DND-41 (cell line): ENCODE results near the gene PLCL1.

ENCODE experiments used
- ATAC-seq: fragments of 200-7000 bp; cut with Tn5 transposase; 3 replicates; pipeline ENCODE4 v1.9.1; 2021; ENCODE audit warnings: low read depth; ENCODE audit not compliant: insufficient read depth
- DNase-seq: peaks from one replicate; pipeline ENCODE4 v3.0.0-alpha.2; 2020
- H2AFZ ChIP-seq: 2 replicates; pipeline ENCODE4 v1.6.0; 2012; ENCODE audit warnings: low read depth, low read length
- H3K27ac ChIP-seq: 2 replicates; pipeline ENCODE4 v1.5.1; 2012; ENCODE audit warnings: low read length, inconsistent platforms
- H3K27me3 ChIP-seq: fragments of 200-600 bp; sonication (generic); 2 replicates; pipeline ENCODE4 v1.6.0; 2012; ENCODE audit warnings: low read length, mild to moderate bottlenecking, inconsistent platforms; ENCODE audit not compliant: insufficient read depth, poor library complexity
- H3K36me3 ChIP-seq: 2 replicates; pipeline ENCODE4 v1.5.1; 2012; ENCODE audit warnings: low read length, inconsistent platforms; ENCODE audit not compliant: insufficient read depth
- H3K4me1 ChIP-seq: 2 replicates; pipeline ENCODE4 v1.5.1; 2012; ENCODE audit warnings: mild to moderate bottlenecking, low read length; ENCODE audit not compliant: insufficient read depth
- H3K4me2 ChIP-seq: 2 replicates; pipeline ENCODE4 v1.6.0; 2012; ENCODE audit warnings: mild to moderate bottlenecking, moderate library complexity, low read length, inconsistent platforms; ENCODE audit not compliant: insufficient read depth
- H3K4me3 ChIP-seq, 2 experiments: fragments of 200-600 bp in 1 of 2; shearing (Covaris generic) in 1 of 2; 2 replicates each; pipeline ENCODE4 v1.5.1; 2012 to 2016; ENCODE audit warnings: inconsistent platforms in 2 of 2, low read length in 2 of 2, mild to moderate bottlenecking in 2 of 2, low read depth in 1 of 2, moderate library complexity in 1 of 2
- H3K79me2 ChIP-seq: 2 replicates; pipeline ENCODE4 v1.6.0; 2012; ENCODE audit warnings: low read length, inconsistent platforms; ENCODE audit not compliant: insufficient read depth
- H3K9ac ChIP-seq: 2 replicates; pipeline ENCODE4 v1.6.0; 2012; ENCODE audit warnings: low read depth, mild to moderate bottlenecking, inconsistent platforms, low read length, moderate library complexity
- H3K9me3 ChIP-seq: 2 replicates; pipeline ENCODE4 v1.5.1; 2012; ENCODE audit warnings: low read length, moderate library complexity, mild to moderate bottlenecking, inconsistent platforms; ENCODE audit not compliant: insufficient read depth, severe bottlenecking
- H4K20me1 ChIP-seq: 2 replicates; pipeline ENCODE4 v1.6.0; 2012; ENCODE audit warnings: low read length; ENCODE audit not compliant: insufficient read depth
- CTCF ChIP-seq: IDR thresholded peaks from 2 replicates; pipeline ENCODE4 v1.5.1; 2012; ENCODE audit warnings: borderline replicate concordance, low read length, moderate library complexity, mild to moderate bottlenecking; ENCODE audit not compliant: poor library complexity, severe bottlenecking; ENCODE audit errors: extremely low read depth
- EZH2 ChIP-seq: IDR thresholded peaks from 3 replicates; pipeline ENCODE4 v1.6.1; 2012; ENCODE audit warnings: borderline replicate concordance, low read depth, mild to moderate bottlenecking, moderate library complexity, low read length, inconsistent platforms; ENCODE audit not compliant: severe bottlenecking

Gene PLCL1

GRCh38 chr2:197894751-197895274 is 90.4 kb downstream of the PLCL1 start:
- TF ChIP-seq EZH2 (no peak), CTCF (no peak)
- no peak for ATAC-seq

GRCh38 chr2:197897960-197898678 is 93.7 kb downstream of the PLCL1 start:
- H3K36me3 ChIP-seq: no peaks in the 10 kb centered on the region
- H3K4me1 ChIP-seq: no peaks in the 10 kb centered on the region
- H3K4me3 ChIP-seq: no peak overlapping the region
- ATAC-seq (no peak), DNase-seq (no peak)
- no peak overlapping the region for H3K27ac ChIP-seq
- no peak for TF ChIP-seq EZH2
- no peak for TF ChIP-seq CTCF
- H2AFZ ChIP-seq: no peak overlapping the region
- H4K20me1 ChIP-seq: peaks cover 16% of the 10 kb centered on the region
- H3K4me2 ChIP-seq: no peak overlapping the region
- H3K79me2 ChIP-seq: no peaks in the 10 kb centered on the region
- H3K9me3 ChIP-seq: no peaks in the 10 kb centered on the region
- H3K27me3 ChIP-seq: peaks cover 15% of the 10 kb centered on the region
- H3K9ac ChIP-seq: no peak overlapping the region

More at GRCh38 chr2:197894751-197895274, 90.4 kb downstream of the PLCL1 start:
- H3K4me2 ChIP-seq: no peak overlapping the region
- no peak for DNase-seq
- H3K9me3 ChIP-seq: no peaks in the 10 kb centered on the region
- H4K20me1 ChIP-seq: peaks cover 5% of the 10 kb centered on the region; the same call in 1 of the 2 replicates
- H3K36me3 ChIP-seq: no peaks in the 10 kb centered on the region
- H3K79me2 ChIP-seq: no peaks in the 10 kb centered on the region
- H2AFZ ChIP-seq: no peak overlapping the region
- no peak overlapping the region for H3K27ac ChIP-seq
- H3K4me1 ChIP-seq: no peaks in the 10 kb centered on the region
- H3K4me3 ChIP-seq: no peak overlapping the region
- H3K27me3 ChIP-seq: no peaks in the 10 kb centered on the region
- H3K9ac ChIP-seq: no peak overlapping the region

GRCh38 chr2:197904446-197904845 is 100.1 kb downstream of the PLCL1 start:
- peaks cover 20% of the 10 kb centered on the region for H3K27me3 ChIP-seq
- no peaks in the 10 kb centered on the region for H3K79me2 ChIP-seq
- H3K9me3 ChIP-seq: no peaks in the 10 kb centered on the region
- no peak for TF ChIP-seq CTCF
- TF ChIP-seq EZH2: no peak
- no peak overlapping the region for H2AFZ ChIP-seq
- H3K4me1 ChIP-seq: no peaks in the 10 kb centered on the region
- H4K20me1 ChIP-seq: peaks cover 22% of the 10 kb centered on the region
- no peak overlapping the region for H3K9ac ChIP-seq
- no peaks in the 10 kb centered on the region for H3K36me3 ChIP-seq
- H3K27ac ChIP-seq: no peak overlapping the region
- no peak overlapping the region for H3K4me3 ChIP-seq
- ATAC-seq: peak; percentile 99
- DNase-seq: peak; percentile 41
- H3K4me2 ChIP-seq: no peak overlapping the region
